H1 (cell line): ENCODE data around the gene HHAT. TPM values are rescaled to one million over a fixed set of nuclear protein-coding genes. Genes with fewer than 3 reads are reported as not detected.

Source experiments
- CTCF ChIA-PET: fragments of 300-600 bp; sonication (Branson Sonifier 250); formaldehyde crosslinking; loops from one replicate; lab custom pipeline; 2021; ENCODE audit not compliant: partially characterized antibody; lab: Charles Lee
- POLR2A ChIA-PET: fragments of 300-600 bp; sonication (Branson Sonifier 250); formaldehyde crosslinking; loops from one replicate; lab custom pipeline; 2021; ENCODE audit warnings: inconsistent platforms; ENCODE audit not compliant: partially characterized antibody; lab: Charles Lee
- DNase-seq, 2 experiments: peaks; one replicate each; pipeline versions ENCODE4 v3.0.0 to v3.0.0-alpha.2; 2010 to 2022; ENCODE audit warnings: low spot score in 2 of 2, low read depth in 1 of 2, mixed read lengths in 1 of 2
- FAIRE-seq: peaks from 2 replicates; lab custom pipeline; 2011; peaks lifted over from hg19 to GRCh38; lab: Jason Lieb, UNC
- H2AFZ ChIP-seq: 2 replicates; pipeline ENCODE4 v1.8.1; 2012; ENCODE audit warnings: low read length, inconsistent platforms
- H2AK5ac ChIP-seq: 2 replicates; pipeline ENCODE4 v1.6.1; 2013; ENCODE audit warnings: low read depth, low read length
- H2BK120ac ChIP-seq: replicated peaks from 2 replicates; pipeline ENCODE3; 2013; ENCODE audit warnings: low read depth, low read length, inconsistent platforms
- H2BK12ac ChIP-seq: 2 replicates; pipeline ENCODE4 v1.6.1; 2013; ENCODE audit warnings: low read depth, low read length
- H2BK15ac ChIP-seq: 2 replicates; pipeline ENCODE4 v1.6.1; 2013; ENCODE audit warnings: low read length
- H2BK20ac ChIP-seq: 2 replicates; pipeline ENCODE4 v1.6.1; 2013; ENCODE audit warnings: low read length
- H2BK5ac ChIP-seq: 2 replicates; pipeline ENCODE4 v1.6.1; 2013; ENCODE audit warnings: low read depth, low read length
- H3K14ac ChIP-seq: 2 replicates; pipeline ENCODE4 v1.6.1; 2013; ENCODE audit warnings: inconsistent platforms; ENCODE audit not compliant: insufficient read length
- H3K18ac ChIP-seq: 2 replicates; pipeline ENCODE4 v1.6.1; 2013; ENCODE audit warnings: low read length; ENCODE audit errors: extremely low read depth
- H3K23ac ChIP-seq: 2 replicates; pipeline ENCODE4 v1.6.1; 2013; ENCODE audit warnings: inconsistent platforms; ENCODE audit not compliant: insufficient read length
- H3K23me2 ChIP-seq: 2 replicates; pipeline ENCODE4 v1.6.1; 2013; ENCODE audit warnings: low read depth, low read length
- H3K27ac ChIP-seq: 2 replicates; pipeline ENCODE4 v1.6.1; 2011; ENCODE audit warnings: low read depth, low read length, inconsistent platforms
- H3K27me3 ChIP-seq, 4 experiments: replicated peaks in 1 of 4; 1 replicate in 1 of 4; 2 replicates in 3 of 4; pipeline versions ENCODE4 v1.6.1 to v1.8.1; 2011 to 2013; ENCODE audit warnings: low read length in 3 of 4, mild to moderate bottlenecking in 3 of 4, inconsistent platforms in 2 of 4, mixed read lengths in 2 of 4, moderate library complexity in 1 of 4; ENCODE audit not compliant: control insufficient read depth in 3 of 4, insufficient read depth in 3 of 4; ENCODE audit errors: extremely low read depth in 1 of 4
- H3K36me3 ChIP-seq, 4 experiments: 2 replicates each; pipeline versions ENCODE4 v1.6.1 to v1.8.1; 2011 to 2013; ENCODE audit warnings: mild to moderate bottlenecking in 4 of 4, low read length in 3 of 4, moderate library complexity in 2 of 4, control low read depth in 1 of 4, inconsistent platforms in 1 of 4; ENCODE audit not compliant: insufficient read depth in 4 of 4, control insufficient read depth in 2 of 4
- H3K4ac ChIP-seq: replicated peaks from 2 replicates; pipeline ENCODE3; 2013; ENCODE audit warnings: low read length, low read depth, mixed read lengths, inconsistent platforms; ENCODE audit not compliant: insufficient read length
- H3K4me1 ChIP-seq, 4 experiments: replicated peaks in 1 of 4; 1 replicate in 1 of 4; 2 replicates in 3 of 4; pipeline versions ENCODE4 v1.6.1 to v1.8.1; 2011 to 2013; ENCODE audit warnings: low read length in 3 of 4, inconsistent platforms in 2 of 4, mixed read lengths in 1 of 4; ENCODE audit not compliant: insufficient read depth in 4 of 4, control insufficient read depth in 3 of 4
- H3K4me2 ChIP-seq, 2 experiments: 2 replicates each; pipeline versions ENCODE4 v1.6.1 to v1.8.1; 2011 to 2013; ENCODE audit warnings: low read depth in 2 of 2, low read length in 2 of 2, control low read depth in 1 of 2, inconsistent platforms in 1 of 2, mild to moderate bottlenecking in 1 of 2; ENCODE audit not compliant: insufficient read depth in 1 of 2
- H3K4me3 ChIP-seq, 4 experiments: fragments of 200-600, 300-600 bp in 1 of 4; sonication (generic), shearing (Covaris generic), sonication (Bioruptor Twin) in 1 of 4; 2 replicates each; pipeline versions ENCODE4 v1.5.1 to v1.8.1; 2011 to 2016; ENCODE audit warnings: low read length in 4 of 4, low read depth in 3 of 4, control low read depth in 2 of 4, inconsistent platforms in 2 of 4, mild to moderate bottlenecking in 2 of 4, mixed read lengths in 1 of 4, moderate library complexity in 1 of 4; ENCODE audit not compliant: insufficient read depth in 2 of 4; ENCODE audit errors: extremely low read depth in 1 of 4
- H3K56ac ChIP-seq: replicated peaks from 2 replicates; pipeline ENCODE3; 2013; ENCODE audit warnings: low read depth, mild to moderate bottlenecking, mixed read lengths, low read length, inconsistent platforms; ENCODE audit not compliant: insufficient read length
- H3K79me1 ChIP-seq: 2 replicates; pipeline ENCODE4 v1.6.1; 2013; ENCODE audit warnings: low read depth, low read length, control low read depth
- H3K79me2 ChIP-seq, 2 experiments: 2 replicates each; pipeline versions ENCODE4 v1.6.1 to v1.8.1; 2012 to 2013; ENCODE audit warnings: low read length in 2 of 2, mild to moderate bottlenecking in 2 of 2, inconsistent platforms in 1 of 2; ENCODE audit not compliant: insufficient read depth in 2 of 2, control insufficient read depth in 1 of 2
- H3K9ac ChIP-seq, 4 experiments: replicated peaks in 1 of 4; 1 replicate in 1 of 4; 2 replicates in 3 of 4; pipeline versions ENCODE4 v1.6.1 to v1.8.1; 2011 to 2013; ENCODE audit warnings: low read depth in 3 of 4, low read length in 3 of 4, control low read depth in 2 of 4, mild to moderate bottlenecking in 2 of 4, moderate library complexity in 2 of 4, inconsistent platforms in 1 of 4; ENCODE audit errors: extremely low read depth in 1 of 4
- H3K9me3 ChIP-seq, 2 experiments: 2 replicates each; pipeline versions ENCODE4 v1.6.1 to v1.8.1; 2012 to 2013; ENCODE audit warnings: mild to moderate bottlenecking in 2 of 2, moderate library complexity in 2 of 2, control low read depth in 1 of 2, inconsistent platforms in 1 of 2, low read depth in 1 of 2, low read length in 1 of 2, mixed read lengths in 1 of 2; ENCODE audit not compliant: insufficient read depth in 2 of 2
- H4K20me1 ChIP-seq, 2 experiments: replicated peaks in 1 of 2; 2 replicates each; pipeline versions ENCODE3 to v1.8.1; 2011 to 2013; ENCODE audit warnings: inconsistent platforms in 2 of 2, low read length in 2 of 2, mild to moderate bottlenecking in 1 of 2; ENCODE audit not compliant: insufficient read depth in 2 of 2, control insufficient read depth in 1 of 2
- H4K5ac ChIP-seq: 2 replicates; pipeline ENCODE4 v1.6.1; 2013; ENCODE audit warnings: low read length, low read depth, mixed read lengths, inconsistent platforms; ENCODE audit not compliant: insufficient read length
- H4K8ac ChIP-seq: 2 replicates; pipeline ENCODE4 v1.8.0; 2013; ENCODE audit warnings: mild to moderate bottlenecking, moderate library complexity, low read length, inconsistent platforms; ENCODE audit not compliant: insufficient read depth; ENCODE audit errors: extremely low read depth
- H4K91ac ChIP-seq: replicated peaks from 2 replicates; pipeline ENCODE3; 2013; ENCODE audit warnings: low read length, mixed read lengths, inconsistent platforms; ENCODE audit not compliant: insufficient read length
- CTBP2 ChIP-seq: IDR thresholded peaks from 2 replicates; pipeline ENCODE4 v1.7.0; 2011; ENCODE audit warnings: borderline replicate concordance, mild to moderate bottlenecking, moderate library complexity, mixed read lengths, low read length; ENCODE audit not compliant: insufficient read depth, insufficient read length
- EP300 ChIP-seq, 2 experiments: IDR thresholded peaks; 1 replicate in 1 of 2; 2 replicates in 1 of 2; pipeline ENCODE4 v1.6.1; 2011 to 2012; ENCODE audit warnings: low read depth in 2 of 2, low read length in 2 of 2, mild to moderate bottlenecking in 2 of 2, borderline replicate concordance in 1 of 2, inconsistent platforms in 1 of 2, moderate library complexity in 1 of 2
- HDAC2 ChIP-seq, 2 experiments: fragments of 300-600 bp in 1 of 2; sonication (generic) in 1 of 2; IDR thresholded peaks; 2 replicates each; pipeline ENCODE4 v1.6.1; 2011 to 2012; ENCODE audit warnings: low read depth in 2 of 2, low read length in 2 of 2, mild to moderate bottlenecking in 2 of 2, moderate library complexity in 2 of 2, borderline replicate concordance in 1 of 2, inconsistent platforms in 1 of 2
- JUN ChIP-seq: IDR thresholded peaks from 2 replicates; pipeline ENCODE4 v1.6.1; 2011; ENCODE audit warnings: low read depth, mild to moderate bottlenecking, improper control_type of control experiment, low read length
- JUND ChIP-seq: IDR thresholded peaks from 2 replicates; pipeline ENCODE4 v1.6.1; 2011; ENCODE audit warnings: mild to moderate bottlenecking, improper control_type of control experiment, low read length
- KDM4A ChIP-seq: IDR thresholded peaks from one replicate; pipeline ENCODE4 v1.7.1; 2012; ENCODE audit warnings: low read depth, mild to moderate bottlenecking, moderate library complexity, low read length, inconsistent platforms; ENCODE audit not compliant: severe bottlenecking
- POLR2A ChIP-seq, 2 experiments: IDR thresholded peaks; 1 replicate in 1 of 2; 2 replicates in 1 of 2; pipeline ENCODE4 v1.6.1; 2011; ENCODE audit warnings: low read depth in 2 of 2, low read length in 2 of 2, mild to moderate bottlenecking in 2 of 2; ENCODE audit errors: control extremely low read depth in 1 of 2
- POLR2AphosphoS5 ChIP-seq: IDR thresholded peaks from 2 replicates; pipeline ENCODE4 v1.6.1; 2011; ENCODE audit warnings: low read depth, low read length
- RBBP5 ChIP-seq: IDR thresholded peaks from 2 replicates; pipeline ENCODE4 v1.7.1; 2012; ENCODE audit warnings: low read depth, mild to moderate bottlenecking, inconsistent platforms, low read length, moderate library complexity, borderline replicate concordance
- RXRA ChIP-seq: IDR thresholded peaks from 2 replicates; pipeline ENCODE4 v1.6.1; 2011; ENCODE audit warnings: low read depth, mild to moderate bottlenecking, low read length, moderate library complexity; ENCODE audit not compliant: insufficient read depth
- TAF1 ChIP-seq: IDR thresholded peaks from 2 replicates; pipeline ENCODE4 v1.6.1; 2011; ENCODE audit warnings: mild to moderate bottlenecking, low read depth, low read length
- YY1 ChIP-seq: IDR thresholded peaks from 2 replicates; pipeline ENCODE4 v1.6.1; 2011; ENCODE audit warnings: low read depth, mild to moderate bottlenecking, low read length
- WGBS, 2 experiments: shearing (Covaris generic) in 1 of 2; methylation state at CpG; one replicate each; pipeline versions ENCODE4 v1.1.6 to v1.1.7; 2013 to 2015; ENCODE audit warnings: low lambda C conversion rate in 2 of 2, mixed read lengths in 2 of 2, inconsistent platforms in 1 of 2, low coverage in 1 of 2, missing lambda C conversion rate in 1 of 2; ENCODE audit not compliant: insufficient replicate concordance in 2 of 2, insufficient coverage in 1 of 2, insufficient read length in 1 of 2; ENCODE audit errors: extremely low coverage in 1 of 2, missing lambda C conversion rate in 1 of 2; 5-methylcytosine and 5-hydroxymethylcytosine counted together
- polyA plus RNA-seq, 7 experiments: library from polyadenylated mRNA; depleted of rRNA in 3 of 7; stranded (reverse) in 5 of 7; unstranded in 2 of 7; fragments of >200 nt in 5 of 7; fragments of 200-250 nt in 2 of 7; gene quantifications; 1 replicate in 5 of 7; 2 replicates in 1 of 7; 4 replicates in 1 of 7; pipeline versions ENCODE4 v1.2.1 to v1.2.3, GENCODE V29; 2011 to 2013; ENCODE audit warnings: missing spikeins in 2 of 7, mixed read lengths in 2 of 7
- total RNA-seq: library from RNA; stranded (reverse); fragmentation: NEBNext Ultra II Directional; extraction: Animal tissue kit (Norgen Biotek cat#: 25700); gene quantifications from 2 replicates; pipeline ENCODE4 v1.2.1, GENCODE V29; 2021

Gene HHAT
- total and polyA plus RNA-seq, 2 of the 8 experiments (the other 6 are each of a cell fraction or from before 2014, with no cell fraction given) = 0.15 to 0.51 TPM

- Histone ChIP-seq H4K5ac (no peak overlapping the region), H3K18ac (no peak overlapping the region), H4K91ac (no peak overlapping the region), H2AFZ (no peak overlapping the region), H3K56ac (no peak overlapping the region), H4K20me1 (no peaks in the 10 kb centered on the region), H3K9ac (no peak overlapping the region), H2BK5ac (no peak overlapping the region), H3K79me2 (no peaks in the 10 kb centered on the region), H4K8ac (no peak overlapping the region), H2AK5ac (no peak overlapping the region), H3K27ac (no peak overlapping the region), H2BK15ac (no peak overlapping the region), H3K4ac (no peak overlapping the region), H3K4me1 (peaks cover 0 to 2% (median 0%) of the 10 kb centered on the region in 4 experiments; a peak in 1 of 7 replicates), H3K4me2 (no peak overlapping the region), H3K36me3 (no peaks in the 10 kb centered on the region), H3K23ac (no peak overlapping the region), H3K14ac (no peak overlapping the region), H3K23me2 (no peaks in the 10 kb centered on the region), H3K27me3 (peaks cover 0 to 7% (median 4%) of the 10 kb centered on the region in 4 experiments; a peak in 6 of 7 replicates), H3K9me3 (no peaks in the 10 kb centered on the region), H2BK120ac (no peak overlapping the region), H2BK20ac (no peak overlapping the region), H3K79me1 (no peaks in the 10 kb centered on the region), H2BK12ac (no peak overlapping the region), H3K4me3 (no peak overlapping the region)
- ChIA-PET POLR2A (interaction anchor here (0.6 to 1.6 kb wide), 2 partner anchors 59 to 246 kb away, joined by 3 to 6 read pairs; no protein-coding TSS in a partner anchor), CTCF (interaction anchor here (0.6 to 1.1 kb wide), 4 partner anchors 61 to 218 kb away, joined by 3 to 4 read pairs (median 3); no protein-coding TSS in a partner anchor)
- FAIRE-seq = no peak
- no peak for DNase-seq
- WGBS, 2 experiments = 89% methylated on average over 6 of the region's 6 CpGs; no CpG with 5 or more reads in 1 of the 2 experiments
- TF ChIP-seq CTBP2 (no peak), POLR2A (IDR thresholded peaks at IDR 0.05; ENCODE audit: control extremely low read depth in 1 of 2, low read depth in 2 of 2, low read length in 2 of 2) (no peak), KDM4A (no peak), JUND (no peak), RXRA (no peak), YY1 (no peak), TAF1 (no peak), RBBP5 (no peak), HDAC2 (IDR thresholded peaks at IDR 0.05; ENCODE audit: borderline replicate concordance in 1 of 2, low read depth in 2 of 2, low read length in 2 of 2) (no peak), JUN (no peak), POLR2AphosphoS5 (no peak), EP300 (IDR thresholded peaks at IDR 0.05; ENCODE audit: borderline replicate concordance in 1 of 2, low read depth in 2 of 2, low read length in 2 of 2) (no peak)
- TF ChIP-seq, all 59 proteins: peak for 0
These were observed 13.2 kb upstream of the HHAT start for GRCh38 chr1:210315529-210315928.
